ENCODE measurements around the gene LRR1. TPM values are rescaled to one million over a fixed set of nuclear protein-coding genes. Genes with fewer than 3 reads are reported as not detected.
A peak's percentile ranks its signal among the peaks of the same experiment; 100 is the strongest.

Gene LRR1
- polyA plus RNA-seq, 1 experiment, result 8.6 TPM

GRCh38 chr14:49633640-49634546 is 35.2 kb downstream of the LRR1 start:
- ChIA-PET POLR2A (interaction anchor here (1.0 kb wide), 1 partner anchor 13 kb away, joined by 4 read pairs; the partner anchor contains the start of genes MGAT2 and RPL36AL), CTCF (interaction anchor here (0.6 to 2.3 kb wide), 20 partner anchors 10 to 229 kb away, joined by 3 to 25 read pairs (median 4); partner anchors contain the start of genes KLHDC2, MGAT2, NEMF and POLE2)
- peak; percentile 47 for DNase-seq (ENCODE audit: low read depth)
- peak; percentile 82 for TF ChIP-seq CTCF (IDR thresholded peaks at IDR 0.05; ENCODE audit: insufficient read depth, low read depth, low read length)
- no peaks in the 10 kb centered on the region for H3K27me3 ChIP-seq (ENCODE audit: control insufficient read depth, insufficient read depth, low read length)
- no peaks in the 10 kb centered on the region for H3K36me3 ChIP-seq (ENCODE audit: control insufficient read depth, insufficient read depth, low read length)
- peak overlapping the region; percentile 97 for H3K4me3 ChIP-seq (ENCODE audit: low read depth, low read length)

GRCh38 chr14:49634547-49635334 is 36.0 kb downstream of the LRR1 start, which contains the start of gene DNAAF2:
Gene DNAAF2, minus strand, starts transcription at chr14:49635244. Its CDS starts 95 bp downstream, at chr14:49635149.
- Histone ChIP-seq H3K27me3 (ENCODE audit: control insufficient read depth, insufficient read depth, low read length) (no peaks in the 10 kb centered on the region), H3K36me3 (ENCODE audit: control insufficient read depth, insufficient read depth, low read length) (no peaks in the 10 kb centered on the region), H3K4me3 (ENCODE audit: low read depth, low read length) (peak within 1 kb of the TSS; percentile 97)
- ChIA-PET POLR2A (interaction anchor here (0.6 to 1.0 kb wide), 2 partner anchors 13 to 14 kb away, joined by 3 to 4 read pairs; partner anchors contain the start of genes MGAT2 and RPL36AL), CTCF (interaction anchor here (0.6 to 2.3 kb wide), 18 partner anchors 11 to 228 kb away, joined by 3 to 25 read pairs (median 5); partner anchors contain the start of genes KLHDC2, MGAT2, NEMF and POLE2)
- TF ChIP-seq CTCF (IDR thresholded peaks at IDR 0.05; ENCODE audit: insufficient read depth, low read depth, low read length), result no peak
- no peak for DNase-seq (ENCODE audit: low read depth)

GRCh38 chr14:49636866-49637265 is 38.1 kb downstream of the LRR1 start:
- H3K27me3 ChIP-seq (ENCODE audit: control insufficient read depth, insufficient read depth, low read length), result no peaks in the 10 kb centered on the region
- no peak for TF ChIP-seq CTCF (IDR thresholded peaks at IDR 0.05; ENCODE audit: insufficient read depth, low read depth, low read length)
- H3K36me3 ChIP-seq (ENCODE audit: control insufficient read depth, insufficient read depth, low read length), result no peaks in the 10 kb centered on the region; the same call in 1 of the 2 replicates
- no peak for DNase-seq (ENCODE audit: low read depth)
- H3K4me3 ChIP-seq (ENCODE audit: low read depth, low read length), result no peak overlapping the region
- POLR2A ChIA-PET, result no interaction called here
- CTCF ChIA-PET, result interaction anchor here (1.1 kb wide), 1 partner anchor 12 kb away, joined by 3 read pairs; no protein-coding TSS in a partner anchor

- no peaks in the 10 kb centered on the region; the same call in 1 of the 2 replicates for H3K36me3 ChIP-seq (ENCODE audit: control insufficient read depth, insufficient read depth, low read length)
- no peak for DNase-seq (ENCODE audit: low read depth)
- no peak for TF ChIP-seq CTCF (IDR thresholded peaks at IDR 0.05; ENCODE audit: insufficient read depth, low read depth, low read length)
- no peak overlapping the region for H3K4me3 ChIP-seq (ENCODE audit: low read depth, low read length)
- CTCF ChIA-PET, result interaction anchor here (1.0 to 1.1 kb wide), 2 partner anchors 11 to 130 kb away, joined by 3 read pairs; partner anchors contain the start of gene KLHDC2
- POLR2A ChIA-PET, result no interaction called here
- H3K27me3 ChIP-seq (ENCODE audit: control insufficient read depth, insufficient read depth, low read length), result no peaks in the 10 kb centered on the region
These were observed 38.9 kb downstream of the LRR1 start for GRCh38 chr14:49637534-49638078.

Data from BJ (cell line).